Thoracic aorta (tissue), 2 donors: Measurements from ENCODE around the gene CEP70. TPM values are rescaled to one million over a fixed set of nuclear protein-coding genes. Genes with fewer than 3 reads are reported as not detected.

Experiments used
- ATAC-seq: fragments of 150-250 bp; one replicate; pipeline ENCODE4 v1.8.0; 2017; ENCODE audit warnings: low read depth; ENCODE audit not compliant: insufficient number of reproducible peaks, low FRiP score
- DNase-seq: peaks from one replicate; pipeline ENCODE4 v3.0.0-alpha.2; 2020; ENCODE audit warnings: low spot score
- H3K27ac ChIP-seq, 2 donors: fragments of 200-600 bp; sonication (generic); 1 replicate in 1 of 2; 2 replicates in 1 of 2; pipeline ENCODE4 v1.5.1; 2016; ENCODE audit warnings: mild to moderate bottlenecking in 2 of 2, moderate library complexity in 2 of 2
- H3K27me3 ChIP-seq: fragments of 200-600 bp; sonication (generic); replicated peaks from 2 replicates; pipeline ENCODE4 v1.6.0; 2016; ENCODE audit warnings: mild to moderate bottlenecking; ENCODE audit not compliant: insufficient read depth
- H3K36me3 ChIP-seq: fragments of 200-600 bp; sonication (generic); one replicate; pipeline ENCODE4 v1.5.1; 2016
- H3K4me1 ChIP-seq, 2 donors: fragments of 200-600 bp; sonication (generic); 1 replicate in 1 of 2; 2 replicates in 1 of 2; pipeline versions ENCODE4 v1.5.1 to v1.6.0; 2016; ENCODE audit warnings: low read depth in 2 of 2, mild to moderate bottlenecking in 1 of 2; ENCODE audit not compliant: control insufficient read depth in 1 of 2
- H3K4me3 ChIP-seq: fragments of 200-600 bp; sonication (generic); 2 replicates; pipeline ENCODE4 v1.5.1; 2016; ENCODE audit warnings: mild to moderate bottlenecking
- H3K9me3 ChIP-seq: fragments of 200-600 bp; sonication (generic); 2 replicates; pipeline ENCODE4 v1.5.1; 2016
- total RNA-seq, 2 donors: library from RNA; depleted of rRNA; stranded (reverse); fragments of >200 nt; gene quantifications; one replicate each; pipeline versions ENCODE4 v1.1.0 to v1.2.3, GENCODE V29; 2016
- TF ChIP-seq, protein P1 (sequence below): fragments of 200-600 bp; sonication (generic); IDR thresholded peaks from one replicate; pipeline ENCODE4 v1.5.1; 2019; ENCODE audit warnings: antibody characterized with exemption

Gene CEP70
- total RNA-seq, 2 donors from 2014 or later, result 18.4 to 38.2 TPM

GRCh38 chr3:138477801-138478200 lies 116.3 kb downstream of the CEP70 start:
- DNase-seq (no peak), ATAC-seq (no peak)
- no peaks in the 10 kb centered on the region for H3K27me3 ChIP-seq
- no peak overlapping the region for H3K4me3 ChIP-seq
- no peaks in the 10 kb centered on the region for H3K36me3 ChIP-seq
- no peaks in the 10 kb centered on the region for H3K9me3 ChIP-seq
- H3K4me1 ChIP-seq, result peaks cover 4 to 13% of the 10 kb centered on the region in 2 donors
- TF ChIP-seq, protein P1, sequence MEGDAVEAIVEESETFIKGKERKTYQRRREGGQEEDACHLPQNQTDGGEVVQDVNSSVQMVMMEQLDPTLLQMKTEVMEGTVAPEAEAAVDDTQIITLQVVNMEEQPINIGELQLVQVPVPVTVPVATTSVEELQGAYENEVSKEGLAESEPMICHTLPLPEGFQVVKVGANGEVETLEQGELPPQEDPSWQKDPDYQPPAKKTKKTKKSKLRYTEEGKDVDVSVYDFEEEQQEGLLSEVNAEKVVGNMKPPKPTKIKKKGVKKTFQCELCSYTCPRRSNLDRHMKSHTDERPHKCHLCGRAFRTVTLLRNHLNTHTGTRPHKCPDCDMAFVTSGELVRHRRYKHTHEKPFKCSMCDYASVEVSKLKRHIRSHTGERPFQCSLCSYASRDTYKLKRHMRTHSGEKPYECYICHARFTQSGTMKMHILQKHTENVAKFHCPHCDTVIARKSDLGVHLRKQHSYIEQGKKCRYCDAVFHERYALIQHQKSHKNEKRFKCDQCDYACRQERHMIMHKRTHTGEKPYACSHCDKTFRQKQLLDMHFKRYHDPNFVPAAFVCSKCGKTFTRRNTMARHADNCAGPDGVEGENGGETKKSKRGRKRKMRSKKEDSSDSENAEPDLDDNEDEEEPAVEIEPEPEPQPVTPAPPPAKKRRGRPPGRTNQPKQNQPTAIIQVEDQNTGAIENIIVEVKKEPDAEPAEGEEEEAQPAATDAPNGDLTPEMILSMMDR, result no peak
- no peak overlapping the region for H3K27ac ChIP-seq

DNA sequence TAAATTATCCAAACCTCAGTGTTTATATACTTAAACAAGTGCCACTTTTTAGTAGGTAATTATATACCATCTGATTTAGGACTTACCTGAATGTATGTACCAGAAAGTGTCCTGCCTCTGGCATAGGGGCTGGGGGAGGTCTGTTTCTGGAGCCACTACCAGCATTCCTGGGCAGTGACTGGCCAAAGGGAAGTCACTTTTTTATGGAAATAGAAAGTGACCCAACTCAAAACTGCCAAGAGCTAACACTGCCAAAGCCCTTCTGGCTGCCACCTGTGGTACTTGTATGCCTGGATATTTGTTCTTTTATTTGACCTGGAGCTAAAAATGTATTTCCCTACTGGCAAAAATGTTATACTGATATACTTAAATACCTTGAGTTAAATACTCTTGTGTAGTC lies 116.9 kb downstream of the CEP70 start:
- no peaks in the 10 kb centered on the region for H3K36me3 ChIP-seq
- ATAC-seq, result no peak
- peaks cover 4 to 13% of the 10 kb centered on the region in 2 donors for H3K4me1 ChIP-seq
- DNase-seq, result no peak
- no peak overlapping the region for H3K27ac ChIP-seq
- no peaks in the 10 kb centered on the region for H3K27me3 ChIP-seq
- TF ChIP-seq, protein P1, result no peak
- H3K9me3 ChIP-seq, result no peaks in the 10 kb centered on the region
- no peak overlapping the region for H3K4me3 ChIP-seq

DNA sequence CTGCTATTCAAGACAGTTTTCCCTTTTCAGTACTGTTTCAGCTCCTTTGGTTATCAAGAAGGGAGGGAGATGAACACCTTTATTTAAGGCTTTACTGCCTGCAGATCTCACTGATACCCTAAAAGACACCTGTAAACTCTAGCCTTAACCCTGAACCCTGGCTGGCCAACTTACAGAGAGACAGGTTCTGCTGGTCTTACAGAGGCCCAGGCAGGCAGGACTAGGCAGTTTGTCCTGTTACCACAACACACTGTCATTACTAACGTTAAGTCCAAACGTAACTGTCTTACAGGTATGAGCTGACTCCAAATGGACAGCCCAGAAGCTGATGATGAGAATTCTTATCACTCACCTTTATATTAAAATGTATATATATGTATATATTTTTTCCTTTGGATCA lies 117.5 kb downstream of the CEP70 start:
- peaks cover 4 to 13% of the 10 kb centered on the region in 2 donors for H3K4me1 ChIP-seq
- DNase-seq (no peak), ATAC-seq (no peak)
- no peak overlapping the region for H3K4me3 ChIP-seq
- H3K9me3 ChIP-seq, result no peaks in the 10 kb centered on the region
- H3K27ac ChIP-seq, result no peak overlapping the region
- H3K27me3 ChIP-seq, result no peaks in the 10 kb centered on the region
- no peaks in the 10 kb centered on the region for H3K36me3 ChIP-seq
- TF ChIP-seq, protein P1, result no peak

DNA sequence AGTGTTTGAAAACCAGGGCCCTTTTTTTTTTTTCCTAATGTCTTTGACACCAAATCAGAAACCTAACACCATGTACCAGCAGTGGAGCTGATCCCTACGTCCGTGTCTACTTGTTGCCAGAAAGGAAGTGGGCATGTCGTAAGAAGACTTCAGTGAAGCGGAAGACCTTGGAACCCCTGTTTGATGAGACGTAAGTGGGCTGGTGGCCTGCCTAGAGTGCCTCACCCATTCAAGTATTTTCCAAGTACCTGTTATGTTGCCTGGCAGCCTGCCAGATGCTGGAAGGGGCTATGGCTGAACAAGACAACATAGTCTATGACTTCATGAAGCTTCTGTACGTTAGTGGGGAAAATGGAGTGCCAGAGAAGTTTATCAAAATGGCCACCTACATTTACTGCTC lies 119.9 kb downstream of the CEP70 start:
- H3K27me3 ChIP-seq, result no peaks in the 10 kb centered on the region
- no peak overlapping the region for H3K27ac ChIP-seq
- TF ChIP-seq, protein P1, result no peak
- ATAC-seq (no peak), DNase-seq (no peak)
- no peaks in the 10 kb centered on the region for H3K36me3 ChIP-seq
- no peaks in the 10 kb centered on the region for H3K9me3 ChIP-seq
- no peak overlapping the region for H3K4me3 ChIP-seq
- H3K4me1 ChIP-seq, result peaks cover 4 to 13% of the 10 kb centered on the region in 2 donors

- TF ChIP-seq, protein P1, result no peak
- Histone ChIP-seq H3K4me3 (no peak overlapping the region), H3K36me3 (no peaks in the 10 kb centered on the region), H3K4me1 (peaks cover 4 to 13% of the 10 kb centered on the region in 2 donors), H3K27ac (no peak overlapping the region), H3K9me3 (no peaks in the 10 kb centered on the region), H3K27me3 (no peaks in the 10 kb centered on the region)
- no peak for ATAC-seq
- no peak for DNase-seq
These were observed 120.7 kb downstream of the CEP70 start for GRCh38 chr3:138473391-138473790.
